Muscle layer of duodenum (tissue), 2 donors: Measurements from ENCODE around the gene ZNF683.
"Not testable (repeated sequence)": the region's sequence is repeated elsewhere in the genome, so short reads cannot be mapped to it uniquely, and the experiment has no call there.

ENCODE experiments used
- H3K27ac ChIP-seq: one replicate; pipeline ENCODE4 v1.7.0; 2013; ENCODE audit warnings: mild to moderate bottlenecking, low read length
- H3K27me3 ChIP-seq: one replicate; pipeline ENCODE4 v1.7.0; 2013; ENCODE audit warnings: low read depth, mild to moderate bottlenecking, control low read depth, low read length
- H3K36me3 ChIP-seq, 2 donors: one replicate each; pipeline ENCODE4 v1.7.0; 2013; ENCODE audit warnings: low read length in 2 of 2, control low read depth in 1 of 2, mild to moderate bottlenecking in 1 of 2; ENCODE audit not compliant: insufficient read depth in 2 of 2, control insufficient read depth in 1 of 2
- H3K4me1 ChIP-seq, 2 donors: one replicate each; pipeline ENCODE4 v1.7.0; 2013; ENCODE audit warnings: low read length in 2 of 2, mild to moderate bottlenecking in 2 of 2, control low read depth in 1 of 2, moderate library complexity in 1 of 2; ENCODE audit not compliant: insufficient read depth in 2 of 2, control insufficient read depth in 1 of 2
- H3K4me3 ChIP-seq, 2 donors: one replicate each; pipeline ENCODE4 v1.7.0; 2013; ENCODE audit warnings: low read length in 2 of 2, low read depth in 1 of 2, mild to moderate bottlenecking in 1 of 2
- H3K9me3 ChIP-seq, 2 donors: one replicate each; pipeline ENCODE4 v1.7.0; 2013; ENCODE audit warnings: low read length in 2 of 2, control low read depth in 1 of 2, mild to moderate bottlenecking in 1 of 2; ENCODE audit not compliant: control insufficient read depth in 1 of 2
- donor health status: healthy.

ZNF683 gene

GRCh38 chr1:26405281-26405915, 32.8 kb upstream of the ZNF683 start:
- H3K27me3 ChIP-seq: peaks cover 18% of the 10 kb centered on the region
- no peak overlapping the region for H3K4me3 ChIP-seq
- H3K36me3 ChIP-seq: no peaks in the 10 kb centered on the region
- H3K27ac ChIP-seq: no peak overlapping the region
- no peaks in the 10 kb centered on the region for H3K4me1 ChIP-seq
- H3K9me3 ChIP-seq: no peaks in the 10 kb centered on the region

- Histone ChIP-seq H3K4me3 (no peak overlapping the region), H3K36me3 (no peaks in the 10 kb centered on the region)
Observed at GRCh38 chr1:26404641-26405040, 32.1 kb upstream of the ZNF683 start.

GRCh38 chr1:26403656-26404055, 31.1 kb upstream of the ZNF683 start:
- Histone ChIP-seq H3K27ac (no peak overlapping the region), H3K27me3 (peaks cover 7% of the 10 kb centered on the region), H3K9me3 (no peaks in the 10 kb centered on the region), H3K36me3 (no peaks in the 10 kb centered on the region), H3K4me1 (no peaks in the 10 kb centered on the region), H3K4me3 (no peak overlapping the region)

More at GRCh38 chr1:26404641-26405040, 32.1 kb upstream of the ZNF683 start:
- no peaks in the 10 kb centered on the region for H3K4me1 ChIP-seq
- H3K27me3 ChIP-seq: peaks cover 13% of the 10 kb centered on the region
- H3K9me3 ChIP-seq: no peaks in the 10 kb centered on the region
- H3K27ac ChIP-seq: no peak overlapping the region

- Histone ChIP-seq H3K27me3 (peaks cover 7% of the 10 kb centered on the region), H3K27ac (no peak overlapping the region), H3K4me3 (no peak overlapping the region), H3K36me3 (no peaks in the 10 kb centered on the region), H3K4me1 (no peaks in the 10 kb centered on the region), H3K9me3 (no peaks in the 10 kb centered on the region)
Observed at GRCh38 chr1:26401891-26402290, 29.3 kb upstream of the ZNF683 start.

- Histone ChIP-seq H3K4me1 (no peaks in the 10 kb centered on the region), H3K27me3 (peaks cover 6% of the 10 kb centered on the region), H3K27ac (no peak overlapping the region), H3K4me3 (no peak overlapping the region), H3K36me3 (no peaks in the 10 kb centered on the region), H3K9me3 (no peaks in the 10 kb centered on the region)
Observed at GRCh38 chr1:26399034-26399433, 26.5 kb upstream of the ZNF683 start.

GRCh38 chr1:26395754-26396153, 23.2 kb upstream of the ZNF683 start:
- no peaks in the 10 kb centered on the region for H3K36me3 ChIP-seq
- H3K27ac ChIP-seq: no peak overlapping the region
- H3K4me1 ChIP-seq: no peaks in the 10 kb centered on the region
- H3K27me3 ChIP-seq: no peaks in the 10 kb centered on the region
- no peaks in the 10 kb centered on the region for H3K9me3 ChIP-seq
- H3K4me3 ChIP-seq: no peak overlapping the region

- H3K4me1 ChIP-seq: no peaks in the 10 kb centered on the region
- no peaks in the 10 kb centered on the region for H3K9me3 ChIP-seq
- H3K36me3 ChIP-seq: no peaks in the 10 kb centered on the region
- no peak overlapping the region for H3K27ac ChIP-seq
- no peaks in the 10 kb centered on the region for H3K27me3 ChIP-seq
- no peak overlapping the region for H3K4me3 ChIP-seq
Observed at GRCh38 chr1:26391450-26391849, 18.9 kb upstream of the ZNF683 start.

- Histone ChIP-seq H3K4me1 (no peaks in the 10 kb centered on the region), H3K36me3 (no peaks in the 10 kb centered on the region), H3K9me3 (no peaks in the 10 kb centered on the region), H3K27ac (no peak overlapping the region), H3K27me3 (no peaks in the 10 kb centered on the region), H3K4me3 (no peak overlapping the region)
Observed at GRCh38 chr1:26389604-26390247, 17.2 kb upstream of the ZNF683 start.

GRCh38 chr1:26388791-26389445, 16.4 kb upstream of the ZNF683 start:
- H3K27me3 ChIP-seq: no peaks in the 10 kb centered on the region
- no peaks in the 10 kb centered on the region for H3K4me1 ChIP-seq
- no peak overlapping the region for H3K4me3 ChIP-seq
- H3K36me3 ChIP-seq: no peaks in the 10 kb centered on the region
- no peak overlapping the region for H3K27ac ChIP-seq
- no peaks in the 10 kb centered on the region for H3K9me3 ChIP-seq

- Histone ChIP-seq H3K36me3 (no peaks in the 10 kb centered on the region), H3K4me3 (no peak overlapping the region), H3K4me1 (no peaks in the 10 kb centered on the region), H3K27ac (no peak overlapping the region), H3K9me3 (no peaks in the 10 kb centered on the region), H3K27me3 (no peaks in the 10 kb centered on the region)
Observed at GRCh38 chr1:26387447-26387846, 14.9 kb upstream of the ZNF683 start.

GRCh38 chr1:26385063-26385462, 12.5 kb upstream of the ZNF683 start:
- H3K4me3 ChIP-seq, H3K27me3 ChIP-seq, H3K4me1 ChIP-seq, H3K9me3 ChIP-seq, H3K27ac ChIP-seq, H3K36me3 ChIP-seq: not testable (repeated sequence)
